Measurements from ENCODE around the gene SGK1.

SGK1 gene

DNA sequence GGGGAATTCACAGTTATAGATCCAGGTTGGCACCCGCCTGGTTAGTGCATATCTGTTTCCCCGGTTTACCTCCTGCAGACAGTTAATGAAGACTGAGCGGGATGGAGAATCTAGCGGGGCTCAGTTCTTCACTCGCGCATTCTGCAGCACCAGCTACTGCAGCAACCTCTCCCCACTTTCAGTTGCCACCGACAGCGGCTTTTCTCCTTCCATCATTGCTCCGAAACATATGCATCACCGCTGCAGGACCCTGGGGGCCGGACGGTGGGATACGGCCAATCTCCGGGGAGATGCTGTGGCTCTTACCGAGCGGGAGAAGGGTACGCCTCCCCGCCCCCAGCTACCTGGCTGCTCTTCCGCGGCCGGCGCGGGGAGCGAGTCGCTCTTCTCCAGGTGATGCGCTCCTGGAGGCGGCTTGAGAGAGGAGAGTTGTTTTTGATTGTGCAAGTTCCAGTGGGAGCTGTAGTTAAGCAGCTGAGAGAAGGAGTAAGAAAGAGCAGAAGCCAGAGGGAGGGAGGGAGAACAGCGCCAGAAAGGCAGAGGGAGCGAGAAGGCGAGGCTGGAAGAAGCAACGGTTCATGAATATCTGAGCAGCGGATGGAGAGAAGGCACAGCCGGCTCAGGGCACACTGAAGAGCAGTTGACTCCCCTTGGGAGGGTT lies at the start of gene SGK1:
TSS of gene SGK1 (minus strand) at position 642 of the 661 bp plus-strand sequence. CDS start 652 bp downstream, outside the sequence.
- TF ChIP-seq FOXK2 (IDR thresholded peaks at IDR 0.05) (no peak), ELF4 (IDR thresholded peaks at IDR 0.05) (no peak), LEF1 (IDR thresholded peaks at IDR 0.05; ENCODE audit: borderline replicate concordance) (no peak), TARDBP (IDR thresholded peaks at IDR 0.05) (no peak), SUZ12 (IDR thresholded peaks at IDR 0.05) (no peak), ZNF384 (IDR thresholded peaks at IDR 0.05) (no peak), SP1 (IDR thresholded peaks at IDR 0.05) (no peak), HDGF (IDR thresholded peaks at IDR 0.05; ENCODE audit: borderline replicate concordance) (no peak), BHLHE40 (IDR thresholded peaks at IDR 0.05; ENCODE audit: borderline replicate concordance) (no peak), FOXM1 (IDR thresholded peaks at IDR 0.05; ENCODE audit: borderline replicate concordance) (no peak), NFRKB (IDR thresholded peaks at IDR 0.05) (no peak), CTBP1 (IDR thresholded peaks at IDR 0.05; ENCODE audit: borderline replicate concordance) (no peak), L3MBTL2 (conservative IDR thresholded peaks at IDR 0.05) (no peak), ARNT (IDR thresholded peaks at IDR 0.05) (no peak)
- TF ChIP-seq, protein P1, sequence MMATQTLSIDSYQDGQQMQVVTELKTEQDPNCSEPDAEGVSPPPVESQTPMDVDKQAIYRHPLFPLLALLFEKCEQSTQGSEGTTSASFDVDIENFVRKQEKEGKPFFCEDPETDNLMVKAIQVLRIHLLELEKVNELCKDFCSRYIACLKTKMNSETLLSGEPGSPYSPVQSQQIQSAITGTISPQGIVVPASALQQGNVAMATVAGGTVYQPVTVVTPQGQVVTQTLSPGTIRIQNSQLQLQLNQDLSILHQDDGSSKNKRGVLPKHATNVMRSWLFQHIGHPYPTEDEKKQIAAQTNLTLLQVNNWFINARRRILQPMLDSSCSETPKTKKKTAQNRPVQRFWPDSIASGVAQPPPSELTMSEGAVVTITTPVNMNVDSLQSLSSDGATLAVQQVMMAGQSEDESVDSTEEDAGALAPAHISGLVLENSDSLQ (IDR thresholded peaks at IDR 0.05) = no peak
- ChIA-PET CTCF (no interaction called here), POLR2A (no interaction called here)
- DNase-seq (ENCODE audit: extremely low spot score) = peak; percentile 62

DNA sequence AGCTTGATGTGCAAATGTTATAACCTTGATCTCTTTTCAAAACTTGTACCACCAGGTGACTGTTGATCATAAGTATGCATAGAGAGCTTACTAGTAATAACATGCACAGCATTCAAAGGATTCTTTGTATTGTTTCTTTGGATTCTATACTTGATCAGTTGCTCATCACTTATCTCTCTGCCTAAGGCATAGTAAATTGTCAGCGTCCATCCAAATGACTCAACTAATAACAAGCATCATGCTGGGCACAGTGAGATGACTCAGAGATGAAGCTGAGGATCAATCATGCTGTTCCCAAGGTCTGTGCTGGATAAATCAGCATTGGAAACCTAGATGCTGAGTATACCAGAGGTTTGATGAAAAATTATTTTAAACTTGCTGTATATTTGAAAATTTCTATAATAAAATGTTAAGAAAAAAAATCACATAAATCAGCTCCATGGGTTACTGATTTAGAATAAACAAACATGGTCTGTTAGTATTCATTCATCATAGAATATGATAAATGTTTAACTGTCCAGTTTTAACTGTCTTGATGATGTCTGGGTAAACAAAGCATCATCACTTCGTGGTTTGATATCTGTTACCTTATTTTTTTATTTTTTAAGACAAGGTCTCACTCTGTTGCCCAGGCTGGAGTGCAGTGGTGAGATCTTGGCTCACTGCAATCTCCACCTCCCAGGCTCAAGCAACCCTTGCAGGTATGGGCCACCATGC lies 45.6 kb upstream of the SGK1 start:
- TF ChIP-seq L3MBTL2 (conservative IDR thresholded peaks at IDR 0.05) = no peak
- TF ChIP-seq, protein P1 (IDR thresholded peaks at IDR 0.05) = peak; percentile 50; the same call in 1 of the 2 replicates
- TF ChIP-seq HDGF (IDR thresholded peaks at IDR 0.05; ENCODE audit: borderline replicate concordance) = no peak
- TF ChIP-seq FOXM1 (IDR thresholded peaks at IDR 0.05; ENCODE audit: borderline replicate concordance) = no peak
- TF ChIP-seq NFRKB (IDR thresholded peaks at IDR 0.05) = no peak
- CTCF ChIA-PET = interaction anchor here (0.5 kb wide), 1 partner anchor 328 kb away, joined by 4 read pairs; no protein-coding TSS in a partner anchor
- DNase-seq (ENCODE audit: extremely low spot score) = no peak
- POLR2A ChIA-PET = interaction anchor here (0.9 kb wide), 1 partner anchor 14 kb away, joined by 3 read pairs; no protein-coding TSS in a partner anchor

DNA sequence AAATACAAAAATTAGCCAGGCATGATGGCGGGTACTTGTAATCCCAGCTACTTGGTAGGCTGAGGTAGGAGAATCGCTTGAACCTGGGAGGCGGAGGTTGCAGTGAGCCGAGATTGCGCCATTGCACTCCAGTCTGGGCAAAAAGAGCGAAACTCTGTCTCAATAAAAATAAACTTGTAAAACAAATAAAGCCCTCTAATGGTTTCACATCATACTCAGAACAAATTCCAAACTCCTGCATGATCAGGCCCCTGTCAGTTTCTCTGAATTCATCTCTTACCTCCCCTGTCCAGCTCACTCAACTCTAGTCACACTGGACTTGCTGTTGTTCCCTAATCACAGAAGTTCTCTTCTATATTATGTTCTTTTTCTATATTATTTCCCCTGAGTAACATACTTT lies 43.1 kb upstream of the SGK1 start:
- TF ChIP-seq LEF1 (IDR thresholded peaks at IDR 0.05; ENCODE audit: borderline replicate concordance) (no peak), ARNT (IDR thresholded peaks at IDR 0.05) (no peak), CTBP1 (IDR thresholded peaks at IDR 0.05; ENCODE audit: borderline replicate concordance) (no peak), NFRKB (IDR thresholded peaks at IDR 0.05) (no peak), L3MBTL2 (conservative IDR thresholded peaks at IDR 0.05) (no peak), HDGF (IDR thresholded peaks at IDR 0.05; ENCODE audit: borderline replicate concordance) (no peak), FOXM1 (IDR thresholded peaks at IDR 0.05; ENCODE audit: borderline replicate concordance) (no peak), SUZ12 (IDR thresholded peaks at IDR 0.05) (no peak), ZNF384 (IDR thresholded peaks at IDR 0.05) (no peak), ELF4 (IDR thresholded peaks at IDR 0.05) (no peak), FOXA1 (IDR thresholded peaks at IDR 0.05) (no peak)
- POLR2A ChIA-PET = no interaction called here

DNA sequence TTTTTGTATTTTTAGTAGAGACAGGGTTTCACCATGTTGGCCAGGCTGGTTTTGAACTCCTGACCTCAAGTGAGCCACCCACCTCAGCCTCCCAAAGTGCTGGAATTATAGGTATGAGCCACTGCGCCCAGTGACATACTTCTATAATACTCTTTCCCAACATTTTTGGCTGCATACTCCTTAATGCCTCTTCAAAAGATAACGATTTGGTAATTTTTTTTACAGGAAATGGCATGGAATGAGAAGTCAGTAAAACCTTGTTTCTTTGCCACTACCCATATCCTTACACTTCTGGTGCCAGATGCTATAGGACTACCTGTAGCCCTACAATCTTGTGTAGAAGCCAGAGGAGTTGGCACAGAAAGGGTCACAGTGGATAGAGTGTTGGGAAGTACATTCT lies 41.4 kb upstream of the SGK1 start:
- ChIA-PET POLR2A (no interaction called here), CTCF (no interaction called here)
- DNase-seq (ENCODE audit: extremely low spot score) = no peak
- no peak for TF ChIP-seq ARNT (IDR thresholded peaks at IDR 0.05)
- TF ChIP-seq ELF4 (IDR thresholded peaks at IDR 0.05) = no peak
- no peak for TF ChIP-seq FOXM1 (IDR thresholded peaks at IDR 0.05; ENCODE audit: borderline replicate concordance)
- TF ChIP-seq SP1 (IDR thresholded peaks at IDR 0.05) = no peak
- TF ChIP-seq SUZ12 (IDR thresholded peaks at IDR 0.05) = no peak
- TF ChIP-seq BHLHE40 (IDR thresholded peaks at IDR 0.05; ENCODE audit: borderline replicate concordance) = no peak
- TF ChIP-seq TARDBP (IDR thresholded peaks at IDR 0.05) = no peak

More for the DNA sequence above, 43.1 kb upstream of the SGK1 start:
- no peak for DNase-seq (ENCODE audit: extremely low spot score)
- CTCF ChIA-PET = no interaction called here

DNA sequence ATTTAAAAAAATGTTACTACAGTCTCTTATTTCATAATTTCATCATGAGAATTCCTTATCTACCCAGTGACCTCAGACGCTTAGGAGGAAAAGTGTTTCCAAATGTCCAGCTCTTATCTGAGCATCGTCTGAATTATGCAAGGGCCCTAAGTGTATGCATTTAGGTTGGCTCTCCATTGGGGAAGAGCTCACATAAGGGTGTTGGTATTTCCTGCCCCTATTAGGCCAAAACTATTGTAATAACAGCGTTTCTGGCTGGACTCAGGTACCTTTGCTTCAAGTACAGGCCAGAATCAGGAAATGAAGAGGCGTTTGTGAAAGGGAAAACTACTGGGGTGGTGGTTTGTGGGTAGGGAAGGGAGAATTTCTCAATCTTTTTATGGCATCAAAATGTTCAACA lies 40.4 kb upstream of the SGK1 start:
- TF ChIP-seq, protein P1 (IDR thresholded peaks at IDR 0.05) = no peak
- TF ChIP-seq SP1 (IDR thresholded peaks at IDR 0.05) = no peak
- DNase-seq (ENCODE audit: extremely low spot score) = no peak
- POLR2A ChIA-PET = no interaction called here
- CTCF ChIA-PET = no interaction called here

DNA sequence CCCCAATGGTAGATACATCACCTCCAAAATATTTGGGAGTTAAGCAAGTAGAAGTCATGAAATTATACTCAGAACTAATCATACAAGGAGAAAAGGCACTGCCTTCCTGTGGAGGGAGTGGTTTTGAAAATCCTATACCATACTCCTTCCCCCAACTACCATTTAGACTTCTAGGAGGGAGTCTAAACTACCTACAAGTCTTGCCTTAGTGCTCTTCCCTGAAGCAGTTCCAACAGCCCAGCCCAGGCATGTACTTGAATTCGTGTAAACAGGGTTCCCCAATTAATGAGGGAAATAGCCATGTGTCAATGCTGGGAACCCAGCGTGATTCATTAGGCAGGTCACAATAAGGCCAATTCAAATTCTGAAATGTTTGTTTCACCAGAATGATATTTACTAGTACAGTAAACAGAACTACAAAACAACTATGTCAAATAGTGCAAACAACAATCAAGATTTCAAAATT lies 39.1 kb upstream of the SGK1 start:
- ChIA-PET POLR2A (no interaction called here), CTCF (no interaction called here)
- DNase-seq (ENCODE audit: extremely low spot score) = no peak
- TF ChIP-seq HDGF (IDR thresholded peaks at IDR 0.05; ENCODE audit: borderline replicate concordance) (no peak), TARDBP (IDR thresholded peaks at IDR 0.05) (no peak), FOXK2 (IDR thresholded peaks at IDR 0.05) (no peak), ZNF384 (IDR thresholded peaks at IDR 0.05) (no peak), L3MBTL2 (conservative IDR thresholded peaks at IDR 0.05) (no peak)

All from HEK293T (cell line).